AG04450 (cell line): ENCODE measurements around the gene PPP1R17. TPM values are rescaled to one million over a fixed set of nuclear protein-coding genes. Genes with fewer than 3 reads are reported as not detected.

Experiments
- CTCF ChIA-PET: fragments of 300-600, 350-600 bp; formaldehyde crosslinking; extraction: SDS; loops from one replicate; lab custom pipeline; 2022; ENCODE audit warnings: antibody characterized with exemption, inconsistent platforms; lab: Charles Lee
- POLR2A ChIA-PET: fragments of 350-600 bp; formaldehyde crosslinking; extraction: SDS; loops from one replicate; lab custom pipeline; 2021; ENCODE audit warnings: antibody characterized with exemption, inconsistent platforms; lab: Yijun Ruan, JAX
- DNase-seq: peaks from one replicate; pipeline ENCODE4 v3.0.0-alpha.2; 2011; ENCODE audit warnings: low read depth, low spot score
- H3K27ac ChIP-seq: one replicate; pipeline ENCODE4 v1.5.1; 2012; ENCODE audit warnings: low read depth, low read length, control low read depth
- H3K27me3 ChIP-seq: one replicate; pipeline ENCODE4 v1.6.0; 2012; ENCODE audit warnings: low read length; ENCODE audit not compliant: control insufficient read depth, insufficient read depth
- H3K4me3 ChIP-seq: 2 replicates; pipeline ENCODE4 v1.5.1; 2011; ENCODE audit warnings: mild to moderate bottlenecking, low read depth, low read length, control low read depth
- H3K9me3 ChIP-seq: 2 replicates; pipeline ENCODE4 v1.5.1; 2012; ENCODE audit warnings: low read length; ENCODE audit not compliant: control insufficient read depth, insufficient read depth
- polyA plus RNA-seq: library from polyadenylated mRNA; depleted of rRNA; stranded (reverse); fragments of >200 nt; gene quantifications from 2 replicates; pipeline ENCODE4 v1.2.3, GENCODE V29; 2011
- TF ChIP-seq, protein P1 (sequence below): IDR thresholded peaks from 2 replicates; pipeline ENCODE4 v1.5.1; 2011; ENCODE audit warnings: low read depth, low read length, control low read depth, inconsistent platforms

PPP1R17 gene
- polyA plus RNA-seq, 1 experiment: not detected

DNA sequence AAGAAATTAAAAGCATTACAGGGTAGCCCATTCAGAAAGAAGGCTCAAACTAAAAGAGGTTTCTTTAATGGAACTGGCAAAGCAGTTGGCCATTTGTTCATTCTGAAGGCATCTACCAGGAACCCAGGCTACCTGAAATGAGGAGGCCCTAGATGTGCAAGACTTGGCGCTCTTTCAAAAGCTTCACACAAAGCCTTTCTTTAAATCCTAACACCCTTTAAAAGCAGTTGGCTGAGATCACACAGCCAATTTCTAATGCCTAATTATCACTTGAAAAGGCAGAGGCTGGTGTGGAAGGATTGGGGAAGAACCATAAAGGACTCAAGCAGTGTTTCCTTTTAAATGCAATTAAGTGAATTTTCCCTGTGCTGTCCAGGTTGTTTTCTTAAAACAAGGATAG is 23.2 kb downstream of the PPP1R17 start:
- no peaks in the 10 kb centered on the region for H3K9me3 ChIP-seq
- no peak for DNase-seq
- no peaks in the 10 kb centered on the region for H3K27me3 ChIP-seq
- CTCF ChIA-PET: no interaction called here
- POLR2A ChIA-PET: no interaction called here
- no peak overlapping the region for H3K4me3 ChIP-seq
- H3K27ac ChIP-seq: no peak overlapping the region
- TF ChIP-seq, protein P1, sequence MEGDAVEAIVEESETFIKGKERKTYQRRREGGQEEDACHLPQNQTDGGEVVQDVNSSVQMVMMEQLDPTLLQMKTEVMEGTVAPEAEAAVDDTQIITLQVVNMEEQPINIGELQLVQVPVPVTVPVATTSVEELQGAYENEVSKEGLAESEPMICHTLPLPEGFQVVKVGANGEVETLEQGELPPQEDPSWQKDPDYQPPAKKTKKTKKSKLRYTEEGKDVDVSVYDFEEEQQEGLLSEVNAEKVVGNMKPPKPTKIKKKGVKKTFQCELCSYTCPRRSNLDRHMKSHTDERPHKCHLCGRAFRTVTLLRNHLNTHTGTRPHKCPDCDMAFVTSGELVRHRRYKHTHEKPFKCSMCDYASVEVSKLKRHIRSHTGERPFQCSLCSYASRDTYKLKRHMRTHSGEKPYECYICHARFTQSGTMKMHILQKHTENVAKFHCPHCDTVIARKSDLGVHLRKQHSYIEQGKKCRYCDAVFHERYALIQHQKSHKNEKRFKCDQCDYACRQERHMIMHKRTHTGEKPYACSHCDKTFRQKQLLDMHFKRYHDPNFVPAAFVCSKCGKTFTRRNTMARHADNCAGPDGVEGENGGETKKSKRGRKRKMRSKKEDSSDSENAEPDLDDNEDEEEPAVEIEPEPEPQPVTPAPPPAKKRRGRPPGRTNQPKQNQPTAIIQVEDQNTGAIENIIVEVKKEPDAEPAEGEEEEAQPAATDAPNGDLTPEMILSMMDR: no peak

DNA sequence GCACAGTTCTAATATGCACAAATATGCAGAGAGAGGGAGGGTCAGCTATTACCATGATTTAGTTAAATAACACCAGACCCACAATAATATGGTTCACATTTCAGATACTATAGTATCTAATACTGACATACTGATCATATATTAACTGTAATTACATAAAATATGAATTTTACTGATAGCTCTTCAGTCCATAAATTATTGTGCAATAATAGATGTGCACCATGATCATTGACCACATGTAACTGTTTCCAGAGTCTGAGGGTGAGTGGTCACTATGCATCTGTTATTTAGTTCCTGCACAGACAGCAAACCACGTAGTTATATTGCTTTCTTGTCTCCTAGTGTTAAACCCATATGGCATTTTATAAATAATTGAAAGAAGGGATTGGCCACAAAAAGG is 29.3 kb downstream of the PPP1R17 start:
- CTCF ChIA-PET: no interaction called here
- DNase-seq: no peak
- Histone ChIP-seq H3K27ac (no peak overlapping the region), H3K4me3 (no peak overlapping the region), H3K27me3 (no peaks in the 10 kb centered on the region), H3K9me3 (no peaks in the 10 kb centered on the region; the same call in 1 of the 2 replicates)
- POLR2A ChIA-PET: no interaction called here
- TF ChIP-seq, protein P1: no peak

DNA sequence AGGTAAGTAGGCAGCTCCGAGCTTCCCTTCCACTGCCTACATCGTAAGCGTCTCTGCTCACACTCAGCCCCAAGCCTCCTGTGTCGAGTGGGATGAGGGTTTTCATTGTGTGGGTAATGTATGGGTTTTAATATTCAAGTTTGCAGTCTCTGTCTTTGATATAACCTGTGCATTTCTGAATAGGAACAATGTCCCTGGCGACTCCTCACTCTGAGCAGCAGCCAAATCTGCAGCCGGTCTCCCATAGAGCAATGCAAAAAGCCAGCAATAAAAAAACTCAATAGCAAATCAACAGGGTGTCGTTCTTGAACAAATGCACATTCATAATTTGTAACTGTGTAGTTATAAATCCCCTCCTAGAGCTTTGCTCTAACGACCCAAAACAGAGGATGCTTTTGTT is 33.4 kb downstream of the PPP1R17 start:
- no peaks in the 10 kb centered on the region for H3K27me3 ChIP-seq
- TF ChIP-seq, protein P1: no peak
- H3K27ac ChIP-seq: no peak overlapping the region
- ChIA-PET CTCF (no interaction called here), POLR2A (no interaction called here)
- peaks cover 2% of the 10 kb centered on the region; the same call in 1 of the 2 replicates for H3K9me3 ChIP-seq
- DNase-seq: no peak
- H3K4me3 ChIP-seq: no peak overlapping the region

DNA sequence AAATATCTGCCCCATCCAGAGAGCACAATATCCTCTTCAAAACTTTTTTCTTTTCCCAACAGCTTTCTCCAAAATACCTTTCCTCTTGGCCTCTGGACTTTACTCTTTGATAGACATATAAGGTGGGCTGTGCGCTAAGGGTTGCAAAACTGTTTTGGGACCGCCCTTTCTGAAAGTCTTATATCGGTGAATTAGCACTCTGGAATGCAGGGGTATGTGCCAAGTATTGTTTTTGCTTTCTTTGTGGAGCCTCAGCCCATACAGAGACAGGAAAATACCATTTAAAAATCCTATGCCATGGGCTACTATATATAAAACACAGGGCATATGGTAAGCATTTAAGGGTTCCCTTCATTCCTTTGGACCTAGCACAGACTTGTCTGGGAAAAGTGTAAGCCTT is 37.7 kb downstream of the PPP1R17 start:
- H3K27ac ChIP-seq: no peak overlapping the region
- CTCF ChIA-PET: interaction anchor here (0.8 kb wide), 1 partner anchor 486 kb away, joined by 3 read pairs; no protein-coding TSS in a partner anchor
- no peak for DNase-seq
- no peak overlapping the region for H3K4me3 ChIP-seq
- POLR2A ChIA-PET: no interaction called here
- H3K27me3 ChIP-seq: no peaks in the 10 kb centered on the region
- H3K9me3 ChIP-seq: peaks cover 2% of the 10 kb centered on the region; the same call in 1 of the 2 replicates
- TF ChIP-seq, protein P1: no peak

DNA sequence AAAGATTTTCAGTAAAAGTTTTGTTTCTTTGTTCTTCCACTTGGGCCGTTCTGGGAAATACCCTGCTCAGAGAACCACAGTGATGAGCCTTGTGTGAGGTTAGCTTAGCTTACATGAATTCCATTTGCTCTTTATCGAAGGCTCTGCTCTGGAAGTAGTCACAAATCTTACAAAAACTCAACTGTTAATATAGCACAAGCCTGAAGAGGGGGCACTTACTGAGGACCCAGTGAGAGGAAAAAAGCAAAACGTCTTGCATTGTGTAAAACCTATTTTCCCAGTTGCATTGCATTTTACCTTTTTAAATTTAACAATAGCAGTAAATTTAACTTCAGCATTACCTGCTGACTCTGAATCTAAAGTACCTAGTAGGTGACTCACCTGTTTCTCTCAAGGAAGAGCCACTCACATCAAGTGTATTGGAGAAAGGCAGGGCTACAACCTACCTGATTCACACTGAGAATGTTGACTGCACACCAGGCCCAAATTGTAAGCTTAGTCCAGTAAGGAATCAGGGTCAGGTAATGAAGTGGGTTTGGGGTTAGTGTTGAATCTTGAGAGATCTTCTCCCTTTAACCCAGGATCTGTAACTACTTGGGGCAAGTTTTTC is 42.3 kb downstream of the PPP1R17 start:
- no peak for DNase-seq

More for the DNA sequence above, 42.3 kb downstream of the PPP1R17 start:
- Histone ChIP-seq H3K4me3 (no peak overlapping the region), H3K9me3 (peaks cover 2% of the 10 kb centered on the region; the same call in 1 of the 2 replicates), H3K27me3 (no peaks in the 10 kb centered on the region), H3K27ac (no peak overlapping the region)
- POLR2A ChIA-PET: no interaction called here
- TF ChIP-seq, protein P1: no peak
- CTCF ChIA-PET: no interaction called here
